NCI-H460 (cell line): ENCODE measurements around the gene IFT25. TPM values are rescaled to one million over a fixed set of nuclear protein-coding genes. Genes with fewer than 3 reads are reported as not detected.
"Not testable (repeated sequence)": the region's sequence is repeated elsewhere in the genome, so short reads cannot be mapped to it uniquely, and the experiment has no call there.

Experiments
- DNase-seq: peaks from one replicate; pipeline ENCODE4 v3.0.0-alpha.2; 2016; ENCODE audit warnings: low read depth; ENCODE audit errors: extremely low read depth
- polyA plus RNA-seq: library from polyadenylated mRNA; depleted of rRNA; stranded (reverse); fragments of >200 nt; gene quantifications from 2 replicates; pipeline ENCODE4 v1.2.3, GENCODE V29; 2014; cell fraction: nucleus; rRNA removed
- total RNA-seq: library from RNA; depleted of rRNA; stranded (reverse); fragments of >200 nt; shearing (Covaris generic); gene quantifications from 2 replicates; pipeline ENCODE4 v1.2.3, GENCODE V29; 2014; rRNA removed

The IFT25 gene
- 25.9 and 32.6 TPM in 2 replicates for total RNA-seq
- 27.4 and 33.2 TPM in 2 replicates for polyA plus RNA-seq

DNA sequence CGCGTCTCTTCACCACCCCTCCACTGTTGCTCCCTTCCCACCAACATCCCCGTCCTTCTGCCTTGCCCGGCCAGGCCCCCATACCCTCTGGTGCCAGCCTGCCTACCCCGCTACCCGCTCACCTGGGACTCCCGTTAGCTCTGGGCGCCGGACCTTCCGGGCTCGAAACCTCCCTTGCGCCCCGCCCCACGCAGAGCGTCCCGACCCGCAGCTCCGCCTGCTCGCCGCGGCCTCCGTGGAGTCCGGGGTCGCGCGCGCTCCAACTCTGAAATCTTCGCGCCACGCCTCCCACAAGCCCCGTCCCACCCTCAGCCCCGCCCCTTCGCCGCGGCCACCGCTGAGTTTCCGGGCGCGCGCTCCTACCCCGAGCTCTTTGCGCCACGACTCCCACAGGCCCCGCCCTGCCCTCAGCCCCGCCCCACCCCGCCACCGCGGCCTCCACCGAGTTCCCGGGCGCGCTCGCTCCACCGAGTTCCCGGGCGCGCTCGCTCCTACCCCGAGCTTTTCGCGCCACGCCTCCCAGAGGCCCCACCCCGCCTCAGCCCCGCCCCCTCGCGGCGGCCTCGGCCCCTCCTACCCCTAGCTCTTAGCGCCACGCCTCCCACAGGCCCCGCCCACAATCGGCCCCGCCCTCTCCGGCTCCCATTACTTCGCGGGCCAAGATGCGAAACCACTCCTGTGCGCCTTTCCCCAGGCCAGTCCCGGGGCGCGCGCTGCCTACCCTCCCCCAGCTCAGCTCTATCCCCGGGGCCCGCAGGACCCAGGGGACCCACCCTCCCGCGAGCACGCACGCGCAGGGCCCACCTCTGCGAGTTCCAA, at the start of gene IFT25:
IFT25 (minus strand) TSS at position 267 of the 819 bp plus-strand sequence. CDS start 5,617 bp downstream, outside the sequence.
- peak; percentile 89 for DNase-seq

DNA sequence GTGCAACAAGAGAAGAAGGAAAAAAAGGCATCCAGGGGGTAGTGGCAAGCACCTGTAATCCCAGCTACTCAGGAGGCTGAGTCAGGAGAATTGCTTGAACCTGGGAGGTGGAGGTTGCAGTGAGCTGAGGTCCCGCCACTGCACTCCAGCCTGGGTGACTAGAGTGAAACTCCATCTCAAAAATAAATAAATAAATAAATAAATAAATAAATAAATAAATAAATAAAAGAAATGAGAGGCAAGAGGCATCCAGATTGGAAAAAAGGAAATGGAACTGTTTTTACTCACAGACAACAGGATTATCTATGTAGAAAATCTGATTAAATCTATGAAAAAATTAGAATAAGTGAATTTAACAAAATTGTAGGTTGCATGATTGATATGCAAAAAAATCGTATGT, 49.0 kb upstream of the IFT25 start:
- DNase-seq, result not testable (repeated sequence)

DNA sequence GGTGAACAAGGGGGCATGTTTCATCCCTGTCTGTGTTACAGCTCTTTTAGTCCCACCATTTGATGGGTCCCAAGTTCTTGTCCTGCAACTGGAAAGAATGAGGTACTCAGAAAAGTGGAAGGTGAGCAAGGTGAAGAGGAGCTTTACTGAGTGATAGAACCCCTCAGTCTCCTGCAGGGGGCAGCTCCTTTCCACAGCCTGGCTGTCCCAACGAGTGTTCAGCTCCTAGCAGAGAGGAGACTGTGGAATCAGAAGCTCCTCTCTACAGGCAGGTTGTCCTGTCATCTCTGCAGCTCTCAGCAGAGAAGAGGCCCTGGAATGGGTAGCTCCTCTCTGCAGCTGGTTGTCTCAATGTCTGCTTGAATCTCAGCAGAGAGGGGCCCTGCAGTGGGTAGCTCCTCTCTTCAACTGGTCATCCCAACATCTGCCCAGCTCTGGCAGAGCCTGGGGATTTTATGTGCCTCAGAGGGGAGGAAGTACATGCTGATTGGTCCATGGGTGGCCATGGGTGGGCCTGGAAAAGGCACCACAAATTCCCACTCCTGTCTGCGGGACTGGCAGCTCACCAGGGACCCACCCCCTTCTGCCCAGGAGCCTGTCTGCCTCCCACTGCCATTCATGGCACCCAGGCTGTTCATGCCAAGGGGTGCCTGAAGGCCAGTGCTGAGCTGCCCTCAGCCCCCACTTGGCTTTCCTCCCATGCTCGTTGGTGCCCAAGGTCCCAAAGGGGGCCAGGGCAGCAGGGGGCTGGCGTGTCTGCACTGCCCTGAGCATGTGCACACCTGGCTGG, 46.8 kb upstream of the IFT25 start:
- DNase-seq, result no peak

DNA sequence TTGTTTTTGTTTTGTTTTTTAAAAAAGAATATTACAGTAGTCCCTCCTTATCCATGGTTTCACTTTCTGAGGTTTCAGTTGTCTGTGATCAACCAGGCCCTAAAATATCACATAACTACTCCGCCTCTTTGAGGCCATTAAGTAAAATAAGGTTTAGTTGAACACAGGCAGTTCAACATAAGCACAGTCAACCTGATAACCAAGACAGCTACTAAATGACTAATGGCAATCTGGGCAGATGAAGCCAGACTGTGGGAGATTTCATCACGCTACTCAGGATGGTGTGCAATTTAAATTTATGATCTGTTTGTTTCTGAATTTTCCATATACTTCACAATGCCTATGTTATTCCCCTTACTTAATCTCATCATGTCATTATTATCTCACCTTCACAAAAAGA, 42.4 kb upstream of the IFT25 start:
- no peak for DNase-seq

DNA sequence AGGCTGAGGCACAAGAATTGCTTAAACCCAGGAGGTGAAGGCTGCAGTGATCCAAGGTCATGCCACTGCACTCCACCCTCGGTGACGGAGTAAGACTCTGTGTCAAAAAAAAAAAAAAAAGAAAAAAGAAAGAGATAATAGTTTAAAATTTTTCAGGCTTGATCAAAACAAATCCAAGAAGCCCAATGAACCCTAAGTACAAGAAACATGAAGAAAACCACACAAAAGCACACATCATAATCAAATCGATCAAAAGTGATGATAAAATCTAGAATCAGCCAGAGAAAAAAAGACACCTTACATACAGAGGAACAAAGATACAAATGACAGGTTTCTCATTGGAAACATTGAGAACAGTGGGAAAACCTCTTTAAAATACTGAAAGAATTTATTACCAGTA, 41.0 kb upstream of the IFT25 start:
- no peak for DNase-seq

DNA sequence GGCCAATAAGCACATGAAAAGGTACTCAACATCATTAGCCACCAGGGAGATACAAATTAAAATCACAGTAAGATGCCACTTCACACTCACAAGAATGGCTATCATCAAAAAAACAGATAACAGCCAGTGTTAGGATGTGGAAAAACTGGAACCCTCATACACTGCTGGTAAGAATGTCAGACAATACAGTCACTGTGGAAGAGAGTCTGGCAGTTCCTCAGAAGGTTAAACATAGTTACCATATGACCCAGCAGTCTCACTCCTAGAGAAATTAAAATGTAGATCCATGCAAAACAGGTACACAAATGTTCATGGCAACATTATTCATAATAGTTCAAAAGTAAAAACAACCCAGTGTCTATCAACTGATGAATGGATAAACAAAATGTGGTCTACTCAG, 39.2 kb upstream of the IFT25 start:
- no peak for DNase-seq

DNA sequence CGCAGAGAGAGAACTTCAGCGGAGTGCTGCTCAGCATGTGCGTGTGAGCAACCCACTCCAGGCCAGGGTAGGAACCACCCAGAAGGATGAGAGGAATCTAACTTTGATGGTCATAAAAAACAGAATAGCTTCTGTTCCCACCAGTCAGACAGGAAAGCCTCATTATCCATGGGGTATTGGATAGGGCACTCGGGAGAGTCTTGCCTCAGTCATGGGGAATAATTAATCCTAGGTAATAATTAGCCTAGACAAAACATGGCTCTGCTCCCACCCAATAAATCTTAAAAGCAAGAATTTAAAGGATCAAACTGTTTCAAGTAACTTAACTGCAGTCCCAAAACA, 37.2 kb upstream of the IFT25 start:
- no peak for DNase-seq

DNA sequence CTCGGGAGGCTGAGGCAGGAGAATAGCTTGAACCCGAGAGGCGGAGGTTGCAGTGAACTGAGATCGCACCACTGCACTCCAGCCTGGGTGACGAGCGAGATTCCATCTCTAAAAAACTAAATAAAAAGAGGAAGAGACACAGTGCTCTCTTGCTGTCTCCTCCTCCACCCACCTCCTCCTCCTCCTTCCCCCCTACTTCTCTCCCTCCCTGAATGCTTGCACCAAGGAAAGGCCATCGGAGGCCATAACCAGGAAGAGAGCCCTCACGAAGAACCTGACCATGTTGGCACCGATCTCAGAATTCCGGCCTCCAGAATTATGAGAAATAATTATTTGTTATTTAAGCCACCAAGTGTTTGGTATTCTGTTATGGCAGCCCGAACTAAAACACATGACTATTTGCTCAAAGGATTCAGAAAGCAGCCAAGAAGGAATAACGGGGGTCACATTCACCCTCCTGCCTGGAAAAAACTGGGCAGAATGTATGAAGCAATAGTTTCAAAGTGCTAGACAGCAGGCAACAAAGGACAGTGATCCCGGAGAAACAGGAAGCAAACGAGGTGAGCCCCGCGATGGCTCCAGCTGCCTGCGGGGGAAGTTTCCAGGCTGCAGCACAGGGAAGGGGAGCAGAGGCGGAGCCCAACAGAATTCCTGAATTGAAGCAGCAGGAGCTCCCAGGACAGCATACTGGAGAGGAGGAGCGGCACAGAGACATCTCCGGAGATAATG, 36.7 kb upstream of the IFT25 start:
- DNase-seq, result no peak

DNA sequence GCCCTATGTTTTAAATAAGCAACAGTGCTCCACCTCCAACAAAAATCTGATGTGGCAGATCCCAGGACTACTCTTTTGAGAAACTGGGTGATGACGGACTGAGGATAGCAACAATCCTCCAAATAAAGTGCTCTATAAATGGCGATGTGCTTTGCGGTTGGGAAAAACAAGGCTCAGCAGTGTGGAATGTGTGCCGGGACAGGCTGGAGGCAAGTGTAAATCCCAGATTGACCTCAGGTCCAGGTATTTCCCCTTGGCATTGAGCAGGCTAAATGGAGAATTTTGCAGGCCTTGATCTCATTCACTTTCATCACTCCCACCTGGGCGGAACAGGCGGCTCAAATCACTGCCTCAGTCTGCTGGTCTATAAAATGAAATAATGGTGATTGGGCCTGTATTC, 35.7 kb upstream of the IFT25 start:
- DNase-seq, result no peak

DNA sequence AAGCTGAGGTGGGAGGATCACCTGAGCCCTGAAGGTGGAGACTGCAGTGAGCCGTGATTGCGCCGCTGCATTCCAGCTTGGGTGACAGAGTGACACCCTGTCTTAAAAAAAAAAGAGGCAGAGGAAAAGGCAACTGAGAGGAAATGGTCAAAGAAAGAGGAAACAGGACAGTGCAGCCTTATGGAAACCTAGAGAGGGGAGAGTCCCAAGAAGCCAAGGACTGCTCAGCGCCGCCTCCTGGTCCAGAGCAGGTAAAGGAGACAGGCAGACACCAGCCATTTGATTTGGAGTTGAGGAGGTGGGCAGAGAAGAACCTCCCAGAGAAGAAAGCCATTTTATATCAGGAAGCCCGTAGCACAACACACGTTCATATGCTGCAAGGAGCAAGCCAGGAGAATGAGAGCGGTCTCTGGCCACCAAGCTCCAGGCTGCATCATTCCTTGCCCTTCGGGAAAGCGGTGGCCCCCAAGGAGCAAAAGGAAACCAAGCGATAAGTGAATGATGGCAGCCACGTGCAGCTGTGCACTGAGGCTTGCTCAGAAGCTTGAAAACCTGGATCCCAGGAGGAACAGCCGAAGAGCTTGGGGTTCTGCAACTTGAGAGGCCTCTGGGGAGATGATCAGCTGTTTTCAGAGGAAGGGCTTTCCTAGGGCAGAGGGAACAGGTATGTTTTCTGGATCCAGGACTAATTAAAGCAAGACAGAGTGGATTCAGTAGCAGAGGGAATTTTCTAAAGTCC, 34.4 kb upstream of the IFT25 start:
- no peak for DNase-seq

DNA sequence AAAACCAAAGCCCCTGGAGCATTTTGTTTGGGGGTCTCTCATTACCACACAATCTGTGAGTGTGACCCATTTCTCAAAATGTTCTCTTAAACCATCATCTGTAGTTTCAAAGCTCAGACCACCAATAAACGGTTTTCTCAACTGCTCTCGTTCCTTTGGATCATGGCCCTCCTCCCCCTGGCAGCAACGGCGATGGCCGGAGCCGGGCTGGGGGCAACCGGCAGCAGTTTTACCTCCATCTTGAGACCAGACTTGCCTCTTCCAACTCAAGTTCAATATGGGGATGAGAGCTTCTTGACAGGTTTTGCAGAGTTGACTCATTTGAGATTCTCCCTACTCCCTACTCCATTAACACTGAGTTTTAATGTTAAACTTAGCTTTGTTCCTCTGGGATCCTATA, 30.4 kb upstream of the IFT25 start:
- DNase-seq, result no peak

DNA sequence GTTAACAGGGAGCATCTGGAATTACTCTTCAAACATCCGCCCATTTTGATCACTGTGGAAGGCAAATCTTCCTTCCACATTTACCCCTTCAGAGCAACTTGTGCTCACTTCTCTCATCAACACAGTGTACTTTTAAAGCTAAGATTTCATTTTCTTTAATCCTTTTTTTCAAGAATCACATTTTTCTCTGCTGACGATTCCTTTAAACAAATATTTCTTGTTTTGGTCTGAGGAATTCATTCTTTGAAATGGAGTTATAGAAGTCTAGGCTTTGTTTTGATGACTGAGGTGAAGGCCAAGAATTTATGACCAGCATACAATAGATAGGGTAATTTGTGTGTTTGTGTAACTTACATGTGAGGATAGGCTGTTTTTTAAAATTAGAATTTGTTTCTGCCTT, 26.2 kb upstream of the IFT25 start:
- no peak for DNase-seq

DNA sequence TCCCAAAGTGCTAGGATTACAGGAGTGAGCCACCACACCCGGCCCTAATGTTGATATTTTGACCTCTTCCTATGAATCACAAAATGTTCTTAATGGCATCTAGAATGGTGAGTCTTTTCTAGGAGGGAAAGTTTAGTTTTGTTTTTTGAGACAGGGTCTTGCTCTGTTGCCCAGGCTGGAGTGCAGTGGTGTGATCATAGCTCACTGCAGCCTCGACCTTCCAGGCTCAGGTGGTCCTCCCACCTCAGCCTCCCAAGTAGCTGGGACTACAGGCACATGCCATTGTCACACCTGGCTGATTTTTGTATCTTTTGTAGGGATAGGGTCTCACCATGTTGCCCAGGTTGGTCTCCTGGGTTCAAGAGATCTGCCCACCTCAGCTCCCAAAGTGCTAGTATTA, 23.8 kb upstream of the IFT25 start:
- DNase-seq, result not testable (repeated sequence)

DNA sequence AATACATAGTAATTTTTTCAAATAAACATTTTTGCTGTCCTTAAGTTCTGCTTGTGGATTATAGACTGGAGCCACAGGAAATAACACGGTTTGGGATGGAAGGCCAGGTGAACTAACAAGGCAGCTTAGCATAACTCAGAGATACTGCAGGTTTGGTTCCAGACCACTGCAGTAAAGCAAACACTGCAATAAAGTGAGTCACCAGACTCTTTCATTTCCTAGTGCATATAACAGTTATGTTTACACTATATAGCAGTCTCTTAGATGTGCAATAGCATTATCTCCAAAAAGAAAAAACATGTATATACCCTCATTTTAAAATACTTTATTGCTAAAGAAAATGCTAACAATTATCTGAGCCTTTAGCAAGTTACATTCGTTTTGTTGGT, 22.6 kb upstream of the IFT25 start:
- no peak for DNase-seq

DNA sequence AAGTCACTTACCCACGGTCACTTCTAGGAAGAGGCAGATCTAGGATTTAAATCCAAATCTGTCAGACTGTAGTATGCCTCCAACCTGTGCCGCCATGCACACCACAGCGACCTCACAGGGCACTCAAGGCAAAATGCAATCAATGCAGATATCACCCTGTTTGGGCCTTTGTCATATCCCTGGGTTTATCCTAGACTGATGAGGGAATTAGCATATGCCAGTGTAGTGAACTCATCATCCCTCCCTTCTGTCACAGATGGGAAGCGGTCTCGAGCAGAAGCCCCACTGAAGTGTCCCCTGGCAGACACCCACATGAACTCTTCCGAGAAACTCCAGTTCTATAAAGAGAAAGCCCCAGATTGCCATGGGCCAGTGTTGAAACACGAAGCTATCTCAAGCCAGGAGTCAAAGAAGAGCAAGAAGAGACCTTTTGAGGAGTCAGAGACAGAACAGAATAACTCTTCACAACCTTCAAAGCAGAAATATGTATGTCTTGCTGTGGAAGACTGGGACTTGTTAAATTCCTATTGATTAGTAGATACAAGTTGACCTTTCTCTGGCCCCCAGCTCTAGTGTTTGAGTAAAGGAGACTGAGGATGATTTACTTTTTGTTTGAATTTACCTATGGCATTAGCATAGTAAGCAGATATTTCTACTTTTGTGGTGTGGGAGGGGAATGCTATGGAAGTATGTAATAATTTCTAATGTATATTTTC, 22.1 kb upstream of the IFT25 start:
- DNase-seq, result no peak

DNA sequence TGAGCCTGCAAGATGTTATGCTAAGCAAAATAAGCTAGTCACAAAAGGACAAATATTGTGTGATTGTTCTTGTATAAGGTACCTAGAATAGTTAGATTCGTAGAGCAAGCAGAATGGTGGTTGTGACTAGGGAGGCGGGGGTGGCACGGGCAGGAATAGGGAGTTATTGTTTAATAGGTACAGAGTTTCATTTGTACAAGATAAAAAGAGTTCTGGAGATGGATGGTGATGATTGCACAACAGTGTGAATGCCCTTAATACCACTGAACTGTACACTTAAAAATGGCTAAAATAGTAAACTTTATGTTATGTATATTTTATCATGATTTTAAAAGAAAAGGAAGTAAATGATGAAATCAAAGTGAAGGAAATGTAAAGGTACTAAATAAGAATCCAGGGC, 21.3 kb upstream of the IFT25 start:
- no peak for DNase-seq

DNA sequence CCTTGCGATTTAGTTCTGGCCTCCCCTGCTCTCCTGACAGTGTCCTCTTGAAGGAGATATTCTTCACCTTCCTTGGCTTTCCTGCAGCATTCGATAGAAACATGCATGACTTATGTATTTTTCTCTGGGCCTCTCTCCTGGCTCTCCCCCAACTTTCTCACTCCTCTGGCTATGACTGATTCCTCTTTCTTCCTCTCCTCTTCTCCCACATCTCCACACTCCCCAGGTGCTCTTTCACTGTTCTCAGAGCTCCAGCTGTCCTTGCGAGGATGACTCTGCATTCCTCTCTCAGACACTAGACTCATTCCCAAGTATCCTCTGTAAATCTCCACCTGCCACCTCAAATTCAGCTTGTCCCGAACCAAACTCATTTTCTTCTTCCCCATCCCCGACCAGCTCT, 18.6 kb upstream of the IFT25 start:
- DNase-seq, result no peak

DNA sequence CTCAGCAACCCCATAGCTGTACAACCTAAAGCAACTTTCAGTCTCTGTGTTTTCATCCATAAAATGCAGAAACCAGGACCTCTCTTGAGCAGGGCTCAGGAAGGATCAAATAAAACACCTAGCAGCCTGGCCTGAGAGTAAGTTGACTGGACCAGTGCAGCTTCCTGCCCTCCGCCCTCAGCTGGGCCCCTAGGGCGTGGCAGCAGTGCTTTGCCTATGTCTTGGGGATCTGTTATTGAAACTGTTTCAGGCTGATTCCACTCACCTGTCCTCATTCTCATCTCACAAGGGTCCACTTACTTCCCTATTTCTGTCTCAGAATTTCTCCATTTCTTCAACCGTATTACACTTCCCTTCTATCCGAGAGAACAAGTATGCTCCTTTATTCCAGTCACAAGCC, 18.0 kb upstream of the IFT25 start:
- DNase-seq, result no peak

DNA sequence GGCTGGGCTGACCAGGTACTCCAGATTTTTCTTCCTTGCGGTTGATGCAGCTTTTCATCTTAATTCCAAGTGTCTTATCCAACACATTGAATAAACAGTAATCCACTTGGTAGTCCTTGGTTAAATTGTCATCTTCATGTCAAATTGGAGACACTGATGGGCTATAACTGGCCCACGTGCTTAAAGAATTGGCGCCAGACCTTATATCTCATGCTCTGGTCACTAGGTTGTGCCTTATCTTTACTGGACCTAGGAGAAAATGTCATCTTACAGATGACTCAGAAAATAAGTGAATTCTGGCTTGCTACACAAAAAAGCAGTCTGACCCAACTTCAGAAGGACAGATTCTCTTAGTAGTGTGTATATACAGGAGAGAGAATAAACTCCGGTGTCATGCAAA, 16.9 kb upstream of the IFT25 start:
- no peak for DNase-seq

DNA sequence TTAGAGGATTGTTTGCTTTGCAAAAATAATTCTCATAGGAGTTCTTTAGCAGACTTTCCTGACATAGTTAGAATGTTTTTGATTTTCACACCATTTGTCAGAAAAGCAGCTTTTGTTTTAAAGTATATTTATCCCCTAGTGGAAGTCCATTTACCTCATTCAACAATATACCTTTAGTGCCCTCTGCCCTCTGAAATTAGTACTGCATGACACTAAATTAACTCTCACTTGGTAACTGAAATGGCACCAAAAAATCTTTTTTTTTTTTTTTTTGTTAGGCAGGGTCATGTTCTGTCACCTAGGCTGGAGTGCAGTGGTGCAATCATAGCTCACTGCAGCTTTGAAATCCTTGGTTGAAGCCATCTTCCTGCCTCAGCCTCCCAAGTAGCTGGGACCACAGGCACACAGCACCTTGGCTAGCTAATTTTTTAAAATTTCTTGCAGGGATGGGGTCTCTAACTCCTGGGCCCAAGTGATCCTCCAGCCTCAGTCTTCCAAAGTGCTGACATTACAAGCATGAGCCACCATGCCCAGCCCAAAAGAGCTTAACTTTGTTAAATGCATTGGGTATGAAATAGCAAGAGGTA, 14.3 kb upstream of the IFT25 start:
- DNase-seq, result peak; percentile 18
